Measurements from ENCODE around the gene ABAT. TPM values are rescaled to one million over a fixed set of nuclear protein-coding genes. Genes with fewer than 3 reads are reported as not detected.
"Not testable (repeated sequence)": the region's sequence is repeated elsewhere in the genome, so short reads cannot be mapped to it uniquely, and the experiment has no call there.

ABAT gene
- total and polyA plus RNA-seq, 9 donors = 9.9 to 25.8 (median 22.2) TPM

DNA sequence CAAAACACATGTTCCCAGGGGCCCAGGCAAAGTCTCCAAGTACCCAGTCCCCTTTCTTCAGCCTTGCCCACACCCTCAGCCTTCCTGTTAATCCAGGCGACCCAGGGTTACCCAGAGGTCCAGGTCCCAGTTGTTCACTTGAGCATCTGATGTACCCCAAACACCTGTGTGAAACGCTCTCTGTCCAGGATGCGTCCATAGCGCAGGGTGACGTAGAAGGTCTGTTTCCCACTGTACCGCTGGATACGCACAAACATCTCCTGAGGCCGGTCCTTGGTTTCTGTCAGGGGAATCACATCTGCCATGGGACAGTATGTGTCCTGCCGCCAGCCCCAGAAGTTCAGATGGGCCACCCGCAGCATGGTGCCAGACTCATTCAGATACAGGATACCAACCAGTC is 121.4 kb downstream of the ABAT start:
- Histone ChIP-seq H3K27me3 (ENCODE audit: control insufficient read depth, insufficient read depth, low read length) (no peaks in the 10 kb centered on the region), H3K4me1 (ENCODE audit: control insufficient read depth, insufficient read depth, low read length) (peaks cover 20% of the 10 kb centered on the region), H3K9me3 (replicated peaks; ENCODE audit: control insufficient read depth, low read depth, low read length) (no peaks in the 10 kb centered on the region), H3K36me3 (ENCODE audit: control insufficient read depth, insufficient read depth, low read length) (peaks cover 9% of the 10 kb centered on the region), H3K27ac (ENCODE audit: low read length) (no peak overlapping the region), H3K4me3 (ENCODE audit: low read length) (no peak overlapping the region)
- WGBS (ENCODE audit: insufficient coverage) = 93% methylated on average over 10 of the region's 10 CpGs
- no peak for DNase-seq

DNA sequence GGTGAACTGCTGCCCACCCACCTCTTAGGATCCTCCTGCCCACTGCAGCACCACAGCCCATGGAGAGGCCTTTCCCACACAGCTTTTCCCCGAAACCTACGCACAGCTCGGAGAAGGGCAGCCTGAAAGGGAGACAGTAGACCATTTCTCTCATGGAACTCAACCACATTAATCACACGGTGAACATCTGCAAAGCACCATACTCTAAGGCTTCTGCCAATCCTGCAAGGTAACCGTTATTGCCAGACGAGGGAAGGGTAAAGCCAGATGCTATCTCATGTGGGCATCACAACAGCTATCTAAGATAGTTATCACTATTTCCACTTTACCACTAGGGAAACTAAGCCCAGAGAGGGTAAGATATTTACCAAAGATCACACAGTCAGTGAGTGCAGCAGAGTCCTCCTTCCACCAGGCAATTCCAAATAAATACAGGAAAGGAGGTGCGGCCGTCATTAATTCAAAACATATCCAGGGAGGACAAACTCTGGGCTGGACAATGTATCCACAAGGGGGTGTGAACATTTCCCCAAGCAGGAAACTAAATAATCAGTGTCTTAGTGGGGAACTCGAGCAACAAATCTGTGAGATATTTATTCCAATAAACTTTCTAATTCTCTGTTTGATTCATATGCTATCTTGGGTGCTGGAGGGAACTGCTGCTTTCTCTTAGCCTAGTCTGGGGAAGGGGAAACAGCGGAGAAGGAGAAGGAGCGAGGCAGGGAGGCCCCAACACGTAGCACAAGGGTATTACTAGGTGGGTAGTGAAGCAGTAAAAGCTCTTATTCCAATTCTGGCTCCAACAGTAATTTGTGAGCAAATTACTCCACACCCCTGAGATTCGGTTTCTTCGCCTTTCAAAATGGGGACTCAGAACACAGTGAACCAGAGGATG is 122.3 kb downstream of the ABAT start:
- Histone ChIP-seq H3K4me1 (ENCODE audit: control insufficient read depth, insufficient read depth, low read length) (peaks cover 20% of the 10 kb centered on the region), H3K36me3 (ENCODE audit: control insufficient read depth, insufficient read depth, low read length) (peaks cover 13% of the 10 kb centered on the region), H3K4me3 (ENCODE audit: low read length) (peak overlapping the region; percentile 100), H3K27me3 (ENCODE audit: control insufficient read depth, insufficient read depth, low read length) (no peaks in the 10 kb centered on the region), H3K9me3 (replicated peaks; ENCODE audit: control insufficient read depth, low read depth, low read length) (no peaks in the 10 kb centered on the region), H3K27ac (ENCODE audit: low read length) (peak overlapping the region; percentile 53)
- DNase-seq = peak; percentile 11
- WGBS (ENCODE audit: insufficient coverage) = 51% methylated on average over 5 of the region's 14 CpGs

DNA sequence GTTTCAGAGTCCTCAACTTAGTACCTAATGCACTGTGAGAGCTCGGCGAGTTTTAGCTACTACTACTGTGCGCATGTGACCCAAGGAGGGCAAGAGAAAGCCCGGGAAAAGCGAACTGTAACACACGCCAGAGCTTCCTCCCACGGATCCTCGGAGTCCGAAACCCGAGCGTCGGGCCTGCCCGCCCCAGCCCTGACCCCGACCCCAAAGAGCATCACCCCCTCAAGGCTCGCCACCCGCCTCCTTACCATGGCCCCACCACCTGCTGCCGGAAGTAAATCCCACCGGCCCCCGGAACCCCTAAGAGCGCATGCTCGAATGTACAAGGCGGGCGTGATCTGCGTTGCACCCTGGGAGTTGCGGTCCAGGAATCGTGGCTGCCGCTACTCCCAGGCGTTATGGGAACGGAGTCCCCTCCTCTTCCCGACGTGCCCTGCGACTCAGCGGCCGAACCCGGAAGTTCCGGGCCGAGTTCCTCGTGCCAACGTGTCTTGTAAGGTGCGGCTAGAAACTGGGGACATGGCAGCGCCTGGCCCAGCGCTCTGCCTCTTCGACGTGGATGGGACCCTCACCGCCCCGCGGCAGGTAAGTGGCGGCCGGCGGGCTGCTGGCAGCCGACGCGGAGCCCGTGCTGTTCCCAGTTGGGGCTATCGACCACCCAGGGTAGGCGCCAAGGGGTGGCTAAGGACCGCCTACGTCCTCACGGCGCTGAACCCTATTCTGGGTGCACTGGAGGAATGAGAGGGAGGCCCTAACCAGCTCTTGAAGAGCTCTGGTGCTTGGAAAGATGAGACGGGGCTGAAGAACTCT is 123.2 kb downstream of the ABAT start, which contains the start of the genes PMM2 and TMEM186:
Gene PMM2 (plus strand): TSS at position 476 of the 810 bp plus-strand sequence. CDS start 44 bp downstream, at position 520.
Gene TMEM186 (minus strand): TSS at position 276 of the 810 bp plus-strand sequence. CDS start 25 bp downstream, at position 251.
- H3K27ac ChIP-seq (ENCODE audit: low read length) = peak within 1 kb of the TSS; percentile 74
- H3K9me3 ChIP-seq (replicated peaks; ENCODE audit: control insufficient read depth, low read depth, low read length) = no peaks in the 10 kb centered on the region
- WGBS (ENCODE audit: insufficient coverage) = under 1% methylated on average over 60 of the region's 61 CpGs
- peaks cover 20% of the 10 kb centered on the region for H3K4me1 ChIP-seq (ENCODE audit: control insufficient read depth, insufficient read depth, low read length)
- peak; percentile 99 for DNase-seq
- peak within 1 kb of the TSS; percentile 100 for H3K4me3 ChIP-seq (ENCODE audit: low read length)
- H3K36me3 ChIP-seq (ENCODE audit: control insufficient read depth, insufficient read depth, low read length) = peaks cover 20% of the 10 kb centered on the region
- H3K27me3 ChIP-seq (ENCODE audit: control insufficient read depth, insufficient read depth, low read length) = no peaks in the 10 kb centered on the region

DNA sequence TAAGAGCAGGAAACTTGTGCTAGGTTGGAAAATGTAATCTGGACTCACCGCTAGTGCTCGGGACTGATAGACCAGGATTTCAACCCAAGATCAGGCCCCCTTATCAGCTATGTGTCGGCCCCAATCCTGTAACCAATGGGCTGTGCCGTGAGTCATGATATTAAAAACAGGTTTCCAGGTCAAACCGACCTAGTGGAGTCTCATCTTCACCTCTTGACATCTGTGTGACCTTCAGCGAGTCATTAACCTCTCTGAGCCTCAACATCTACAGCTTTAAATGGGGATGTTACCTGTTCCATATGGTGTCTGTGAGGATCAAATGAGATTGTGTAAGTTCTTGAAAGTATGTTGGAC is 123.7 kb downstream of the ABAT start:
- Histone ChIP-seq H3K4me3 (ENCODE audit: low read length) (peak overlapping the region; percentile 100), H3K4me1 (ENCODE audit: control insufficient read depth, insufficient read depth, low read length) (peaks cover 20% of the 10 kb centered on the region), H3K27me3 (ENCODE audit: control insufficient read depth, insufficient read depth, low read length) (no peaks in the 10 kb centered on the region), H3K27ac (ENCODE audit: low read length) (peak overlapping the region; percentile 74), H3K9me3 (replicated peaks; ENCODE audit: control insufficient read depth, low read depth, low read length) (no peaks in the 10 kb centered on the region), H3K36me3 (ENCODE audit: control insufficient read depth, insufficient read depth, low read length) (peaks cover 26% of the 10 kb centered on the region)
- 0% methylated on average over 1 of the region's 6 CpGs for WGBS (ENCODE audit: insufficient coverage)
- no peak for DNase-seq

DNA sequence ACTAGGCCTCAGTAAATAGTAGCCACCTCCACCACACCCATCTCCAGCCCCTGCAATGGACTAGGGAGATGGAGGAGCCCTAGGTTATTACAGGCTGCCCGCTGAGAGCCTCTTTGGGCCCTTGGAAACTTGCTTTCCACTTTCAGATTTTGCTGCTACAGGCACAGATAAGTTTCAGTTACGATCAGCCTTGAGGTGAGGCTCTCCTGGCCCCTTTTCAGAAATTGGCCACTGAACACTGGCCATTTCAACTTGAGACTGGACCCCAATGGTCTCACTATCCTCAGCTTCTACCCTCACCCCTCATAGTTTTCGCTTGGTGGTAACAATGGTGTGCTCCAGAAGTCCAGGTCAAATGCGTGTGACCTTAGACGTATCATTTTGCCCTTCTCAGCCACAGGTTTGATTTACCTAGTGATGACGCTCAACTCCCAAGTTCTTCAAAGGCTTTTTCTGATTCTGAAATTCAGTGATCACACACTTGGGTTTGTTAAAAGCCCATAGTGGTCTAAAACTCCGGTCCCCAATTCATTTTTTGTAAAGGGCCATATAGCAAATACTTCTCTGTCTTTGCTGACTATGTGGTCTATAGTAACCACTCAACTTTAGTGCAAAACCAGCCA is 124.2 kb downstream of the ABAT start:
- 61% methylated on average over 2 of the region's 7 CpGs for WGBS (ENCODE audit: insufficient coverage)

DNA sequence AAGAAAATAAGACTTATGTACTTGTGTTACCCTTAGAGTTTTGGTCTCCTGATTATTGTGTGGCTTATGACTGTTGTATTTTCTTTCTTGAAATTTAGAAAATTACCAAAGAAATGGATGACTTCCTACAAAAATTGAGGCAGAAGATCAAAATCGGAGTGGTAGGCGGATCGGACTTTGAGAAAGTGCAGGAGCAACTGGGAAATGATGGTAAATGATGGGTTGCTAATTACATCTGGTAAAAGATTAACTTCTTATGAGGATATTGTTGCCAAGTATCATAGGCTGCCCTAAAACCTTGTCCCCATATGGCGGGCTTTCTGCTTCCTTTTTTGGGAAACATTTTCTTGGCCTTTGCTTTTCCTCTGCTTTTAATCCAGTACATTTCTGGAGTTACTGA is 127.3 kb downstream of the ABAT start:
- no peaks in the 10 kb centered on the region for H3K9me3 ChIP-seq (replicated peaks; ENCODE audit: control insufficient read depth, low read depth, low read length)
- no peaks in the 10 kb centered on the region for H3K27me3 ChIP-seq (ENCODE audit: control insufficient read depth, insufficient read depth, low read length)
- 100% methylated on average over 1 of the region's 4 CpGs for WGBS (ENCODE audit: insufficient coverage)
- H3K36me3 ChIP-seq (ENCODE audit: control insufficient read depth, insufficient read depth, low read length) = peaks cover 34% of the 10 kb centered on the region
- H3K27ac ChIP-seq (ENCODE audit: low read length) = no peak overlapping the region
- H3K4me1 ChIP-seq (ENCODE audit: control insufficient read depth, insufficient read depth, low read length) = peaks cover 16% of the 10 kb centered on the region
- no peak overlapping the region for H3K4me3 ChIP-seq (ENCODE audit: low read length)
- DNase-seq = no peak

More for the DNA sequence above, 124.2 kb downstream of the ABAT start:
- Histone ChIP-seq H3K36me3 (ENCODE audit: control insufficient read depth, insufficient read depth, low read length) (peaks cover 28% of the 10 kb centered on the region), H3K4me3 (ENCODE audit: low read length) (peak overlapping the region; percentile 100), H3K27ac (ENCODE audit: low read length) (peak overlapping the region; percentile 74), H3K4me1 (ENCODE audit: control insufficient read depth, insufficient read depth, low read length) (peaks cover 20% of the 10 kb centered on the region), H3K9me3 (replicated peaks; ENCODE audit: control insufficient read depth, low read depth, low read length) (no peaks in the 10 kb centered on the region), H3K27me3 (ENCODE audit: control insufficient read depth, insufficient read depth, low read length) (no peaks in the 10 kb centered on the region)
- no peak for DNase-seq

DNA sequence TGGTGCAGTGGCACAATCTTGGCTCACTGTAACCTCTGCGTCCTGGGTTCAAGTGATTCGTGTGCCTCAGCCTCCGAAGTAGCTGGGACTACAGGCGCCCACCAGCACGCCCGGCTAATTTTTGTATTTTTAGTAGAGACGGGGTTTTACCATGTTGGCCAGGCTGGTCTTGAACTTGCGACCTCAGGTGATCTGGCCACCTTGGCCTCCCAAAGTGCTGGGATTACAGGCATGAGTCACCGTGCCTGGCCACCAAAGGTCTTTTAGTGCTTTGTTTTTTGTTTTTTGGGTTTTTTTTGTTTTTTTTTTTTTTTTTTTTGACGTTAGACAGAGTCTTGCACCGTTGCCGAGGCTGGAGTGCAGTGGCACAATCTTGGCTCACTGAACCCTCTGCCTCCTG is 129.3 kb downstream of the ABAT start:
- H3K36me3 ChIP-seq (ENCODE audit: control insufficient read depth, insufficient read depth, low read length) = peaks cover 49% of the 10 kb centered on the region
- H3K27ac ChIP-seq (ENCODE audit: low read length); H3K4me3 ChIP-seq (ENCODE audit: low read length); H3K9me3 ChIP-seq (replicated peaks; ENCODE audit: control insufficient read depth, low read depth, low read length); H3K27me3 ChIP-seq (ENCODE audit: control insufficient read depth, insufficient read depth, low read length); DNase-seq; H3K4me1 ChIP-seq (ENCODE audit: control insufficient read depth, insufficient read depth, low read length): not testable (repeated sequence)
- WGBS (ENCODE audit: insufficient coverage) = 91% methylated on average over 9 of the region's 12 CpGs

DNA sequence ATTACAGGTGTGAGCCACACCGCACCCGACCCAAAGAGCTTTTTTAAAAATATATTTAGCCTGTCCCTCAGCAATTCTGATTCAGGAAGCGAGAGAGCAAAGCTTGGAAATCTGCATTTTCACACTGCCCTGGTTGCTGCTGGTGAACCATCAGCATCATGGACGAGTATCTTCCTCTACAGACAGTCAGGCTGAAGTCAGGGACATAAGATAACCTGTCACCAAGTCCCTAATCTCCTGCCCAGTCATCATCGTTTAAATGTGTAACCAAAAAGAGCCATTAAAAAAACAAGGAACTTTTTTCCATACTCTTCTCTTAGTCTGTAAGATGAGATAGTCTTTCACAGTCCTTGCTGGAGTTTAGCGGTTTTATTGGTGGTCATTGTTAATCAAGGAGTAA is 129.9 kb downstream of the ABAT start:
- Histone ChIP-seq H3K27me3 (ENCODE audit: control insufficient read depth, insufficient read depth, low read length) (no peaks in the 10 kb centered on the region), H3K9me3 (replicated peaks; ENCODE audit: control insufficient read depth, low read depth, low read length) (no peaks in the 10 kb centered on the region), H3K36me3 (ENCODE audit: control insufficient read depth, insufficient read depth, low read length) (peaks cover 54% of the 10 kb centered on the region), H3K4me1 (ENCODE audit: control insufficient read depth, insufficient read depth, low read length) (peaks cover 3% of the 10 kb centered on the region), H3K27ac (ENCODE audit: low read length) (no peak overlapping the region), H3K4me3 (ENCODE audit: low read length) (no peak overlapping the region)
- no peak for DNase-seq
- WGBS (ENCODE audit: insufficient coverage) = 92% methylated on average over 3 of the region's 6 CpGs

DNA sequence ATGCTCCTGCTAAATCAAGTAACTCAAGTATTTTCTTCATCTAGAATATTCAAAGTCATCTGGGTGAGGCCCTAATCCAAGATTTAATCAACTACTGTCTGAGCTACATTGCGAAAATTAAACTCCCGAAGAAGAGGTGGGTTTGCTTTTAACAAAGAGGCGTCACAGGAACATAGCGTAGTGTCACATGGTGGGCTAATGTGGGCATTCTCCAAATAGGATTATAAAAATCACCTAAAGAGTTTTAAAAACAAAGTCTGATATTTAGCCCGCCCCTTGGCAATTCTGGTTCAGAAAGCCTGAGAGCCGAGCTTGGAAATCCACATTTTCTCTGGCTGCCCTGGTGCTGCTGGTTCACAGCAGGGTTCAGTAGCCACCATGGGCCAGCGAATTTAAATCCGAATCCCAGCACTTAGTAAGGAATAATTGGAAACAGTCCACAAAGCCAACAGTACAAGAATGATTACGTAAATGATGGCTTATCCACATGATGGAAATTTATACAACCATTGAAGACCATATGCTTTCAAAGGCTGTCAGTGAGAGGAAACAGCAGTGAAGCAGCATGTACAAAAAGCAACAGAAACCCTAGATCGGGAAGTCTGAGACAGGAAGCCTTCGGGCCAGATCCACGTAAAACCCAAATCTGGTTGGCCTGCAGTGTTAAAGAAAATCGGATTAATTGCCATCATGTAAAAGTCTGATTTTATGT is 132.0 kb downstream of the ABAT start:
- H3K36me3 ChIP-seq (ENCODE audit: control insufficient read depth, insufficient read depth, low read length) = peaks cover 66% of the 10 kb centered on the region
- no peaks in the 10 kb centered on the region for H3K27me3 ChIP-seq (ENCODE audit: control insufficient read depth, insufficient read depth, low read length)
- DNase-seq = peak; percentile 29
- no peak overlapping the region for H3K27ac ChIP-seq (ENCODE audit: low read length)
- no peaks in the 10 kb centered on the region for H3K4me1 ChIP-seq (ENCODE audit: control insufficient read depth, insufficient read depth, low read length)
- no peaks in the 10 kb centered on the region for H3K9me3 ChIP-seq (replicated peaks; ENCODE audit: control insufficient read depth, low read depth, low read length)
- 85% methylated on average over 7 of the region's 13 CpGs for WGBS (ENCODE audit: insufficient coverage)
- no peak overlapping the region for H3K4me3 ChIP-seq (ENCODE audit: low read length)

Measured in muscle of leg (tissue), 11 donors.